Measurements from ENCODE around the gene AEBP1.

Gene AEBP1

GRCh38 chr7:44155191-44156185 is 51.3 kb downstream of the AEBP1 start:
- no peak for DNase-seq (ENCODE audit: low read depth in 2 of 2)

- DNase-seq (ENCODE audit: low read depth in 2 of 2) = no peak
Measured at GRCh38 chr7:44156453-44157010, 52.4 kb downstream of the AEBP1 start.

GRCh38 chr7:44157116-44158080 is 53.3 kb downstream of the AEBP1 start:
- no peak for DNase-seq (ENCODE audit: low read depth in 2 of 2)

GRCh38 chr7:44158096-44158872 is 54.1 kb downstream of the AEBP1 start:
- DNase-seq (ENCODE audit: low read depth in 2 of 2) = no peak

GRCh38 chr7:44158873-44159631 is 54.9 kb downstream of the AEBP1 start:
- DNase-seq (ENCODE audit: low read depth in 2 of 2) = no peak

GRCh38 chr7:44159824-44160630 is 55.9 kb downstream of the AEBP1 start:
- DNase-seq (ENCODE audit: low read depth in 2 of 2) = no peak

GRCh38 chr7:44161371-44161770 is 57.2 kb downstream of the AEBP1 start:
- DNase-seq (ENCODE audit: low read depth in 2 of 2) = no peak

- DNase-seq (ENCODE audit: low read depth in 2 of 2) = no peak
Measured at GRCh38 chr7:44162179-44162578, 58.0 kb downstream of the AEBP1 start.

GRCh38 chr7:44162785-44163395 is 58.7 kb downstream of the AEBP1 start:
- DNase-seq (ENCODE audit: low read depth in 2 of 2) = no peak

GRCh38 chr7:44163591-44163990 is 59.4 kb downstream of the AEBP1 start:
- DNase-seq (ENCODE audit: low read depth in 2 of 2) = no peak

All from stimulated activated CD4-positive, alpha-beta T cell treated with anti-CD3 and anti-CD28 coated beads, Interleukin-4, amount 100 ng/mL, for 48 hours (primary cell).